IPS-11a (cell line): ENCODE measurements around the gene MTG2.

ENCODE experiments used
- H3K4me3 ChIP-seq: one replicate; pipeline ENCODE4 v1.5.1; 2013; ENCODE audit warnings: low read depth, low read length, control low read depth

MTG2 gene

GRCh38 chr20:62243106-62243505 is 60.3 kb downstream of the MTG2 start:
- no peak overlapping the region for H3K4me3 ChIP-seq

GRCh38 chr20:62243906-62244515 is 61.2 kb downstream of the MTG2 start:
- H3K4me3 ChIP-seq, result no peak overlapping the region

- H3K4me3 ChIP-seq, result no peak overlapping the region
These were observed 61.8 kb downstream of the MTG2 start for GRCh38 chr20:62244644-62245108.

GRCh38 chr20:62245911-62246280 is 63.1 kb downstream of the MTG2 start:
- H3K4me3 ChIP-seq, result no peak overlapping the region

GRCh38 chr20:62246431-62246830 is 63.6 kb downstream of the MTG2 start:
- H3K4me3 ChIP-seq, result no peak overlapping the region

- H3K4me3 ChIP-seq, result no peak overlapping the region
These were observed 64.2 kb downstream of the MTG2 start for GRCh38 chr20:62246872-62247652.

- H3K4me3 ChIP-seq, result no peak overlapping the region
These were observed 66.2 kb downstream of the MTG2 start for GRCh38 chr20:62248890-62249560.

GRCh38 chr20:62252342-62252966 is 69.6 kb downstream of the MTG2 start:
- no peak overlapping the region for H3K4me3 ChIP-seq
